Chondrocyte (in vitro differentiated cells): ENCODE data around the gene MRE11. TPM values are rescaled to one million over a fixed set of nuclear protein-coding genes. Genes with fewer than 3 reads are reported as not detected.

ENCODE experiments used
- DNase-seq: peaks from one replicate; pipeline ENCODE4 v3.0.0; 2021; ENCODE audit warnings: mixed read lengths, low spot score
- H3K27ac Mint-ChIP-seq: one replicate; pipeline ENCODE4 v1.8.0; 2021; ENCODE audit warnings: mild to moderate bottlenecking, moderate library complexity, mixed read lengths; ENCODE audit not compliant: unreplicated experiment
- H3K27me3 Mint-ChIP-seq: 2 replicates; pipeline ENCODE4 v1.8.0; 2021; ENCODE audit warnings: low read depth, mixed read lengths
- H3K36me3 Mint-ChIP-seq: 2 replicates; pipeline ENCODE4 v1.8.0; 2021; ENCODE audit warnings: low read depth, mixed read lengths
- H3K4me1 Mint-ChIP-seq: 2 replicates; pipeline ENCODE4 v1.8.0; 2021; ENCODE audit warnings: low read depth, mild to moderate bottlenecking, mixed read lengths
- H3K4me3 Mint-ChIP-seq: one replicate; pipeline ENCODE4 v1.8.0; 2021; ENCODE audit warnings: mild to moderate bottlenecking, moderate library complexity, mixed read lengths; ENCODE audit not compliant: unreplicated experiment
- H3K9me3 Mint-ChIP-seq: 2 replicates; pipeline ENCODE4 v1.8.0; 2021; ENCODE audit warnings: low read depth, mixed read lengths
- CTCF ChIP-seq: fragments of 200-600 bp; sonication (generic); IDR thresholded peaks from 2 replicates; pipeline ENCODE4 v1.5.0; 2021; ENCODE audit warnings: antibody characterized with exemption, mild to moderate bottlenecking, moderate library complexity
- long read RNA-seq: library from polyadenylated mRNA; stranded (forward); transcript quantifications from one replicate; pipeline ENCODE4 v2.0.0, GENCODE V29; 2021
- total RNA-seq: library from RNA; stranded (reverse); gene quantifications from 3 replicates; pipeline ENCODE4 v1.2.1, GENCODE V29; 2021

Gene MRE11
- 13.7 to 21.7 TPM (median 15.5 TPM) in 3 replicates for total RNA-seq
- long read RNA-seq, full-length matches to known transcripts: 6 of 18 reads
- long read RNA-seq, partial matches to known transcripts: 0 of 18 reads
- long read RNA-seq, other reads (novel, unspliced or antisense): 12 of 18 reads

DNA sequence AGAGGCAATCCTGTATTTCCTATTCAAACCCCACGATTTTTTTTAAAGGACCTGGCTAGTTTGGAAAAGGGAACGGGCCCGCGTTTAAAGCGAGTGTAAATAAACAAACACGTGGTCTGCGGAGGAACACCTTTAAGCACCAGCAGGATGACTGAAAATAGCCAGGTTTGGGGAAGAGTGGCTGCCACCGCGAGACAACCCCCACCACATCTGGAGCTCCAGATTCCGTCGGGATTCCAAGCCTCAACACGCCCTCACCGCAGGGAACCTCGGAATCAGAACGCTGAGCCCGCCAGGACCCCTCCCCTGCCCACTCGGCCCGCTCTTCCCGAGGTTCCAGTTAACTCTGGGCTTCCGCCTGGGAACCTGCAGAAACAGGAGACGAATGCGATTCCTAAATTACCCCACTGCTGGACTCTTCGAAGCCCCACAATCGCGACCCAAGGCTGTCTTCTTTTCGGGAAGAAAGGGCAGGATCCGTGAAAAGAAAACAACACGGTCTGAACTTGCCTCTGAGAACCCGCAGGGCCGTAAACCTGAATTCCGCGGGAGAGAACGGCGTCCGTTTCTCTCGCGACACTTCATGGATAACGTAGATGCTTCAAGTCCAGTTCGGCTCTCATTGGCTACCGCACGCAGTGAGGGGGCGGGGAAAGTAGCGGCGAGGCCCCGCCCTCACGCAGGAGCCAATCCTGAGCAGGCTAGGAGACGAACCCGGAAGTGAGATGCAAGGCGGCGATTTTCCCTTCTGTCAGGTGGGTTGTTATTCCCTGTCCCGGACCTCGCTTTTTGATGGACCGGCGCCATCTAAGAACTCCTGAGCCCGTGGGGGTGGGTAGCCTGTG, at the start of gene MRE11, which contains the start of gene ANKRD49:
MRE11 (minus strand) TSS at position 564 of the 845 bp plus-strand sequence. CDS start 1,043 bp downstream, outside the sequence.
ANKRD49 (plus strand) TSS at position 704 of the 845 bp plus-strand sequence. CDS start 2,710 bp downstream, outside the sequence.
- no peak for TF ChIP-seq CTCF
- Mint-ChIP-seq H3K27ac (peak within 1 kb of the TSS; percentile 97), H3K27me3 (no peaks in the 10 kb centered on the region), H3K36me3 (peaks cover 12% of the 10 kb centered on the region), H3K9me3 (peaks cover 2% of the 10 kb centered on the region), H3K4me1 (peaks cover 25% of the 10 kb centered on the region), H3K4me3 (peak within 1 kb of the TSS; percentile 94)
- DNase-seq: peak; percentile 97

DNA sequence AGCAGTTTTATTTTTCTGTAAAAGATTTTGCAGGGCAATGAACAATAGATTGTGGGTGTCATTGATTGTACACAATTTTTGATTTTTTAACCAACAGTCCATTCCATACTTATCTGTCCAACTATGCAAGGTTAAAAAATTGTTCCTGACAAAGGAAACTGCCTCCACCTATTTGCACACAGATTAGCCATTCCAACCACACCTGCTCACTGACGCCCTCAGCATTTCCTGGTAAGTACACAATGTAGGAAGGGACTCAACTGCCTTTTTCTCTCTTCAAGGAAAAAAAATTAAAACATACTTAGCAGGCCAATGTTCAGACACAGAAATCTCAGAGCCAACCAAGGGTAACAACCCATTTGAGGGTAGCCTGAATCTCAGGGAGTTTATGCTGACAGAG, 45.8 kb upstream of the MRE11 start:
- peaks cover 38% of the 10 kb centered on the region for H3K4me1 Mint-ChIP-seq
- H3K4me3 Mint-ChIP-seq: no peak overlapping the region
- no peaks in the 10 kb centered on the region for H3K27me3 Mint-ChIP-seq
- H3K36me3 Mint-ChIP-seq: no peaks in the 10 kb centered on the region
- no peak for TF ChIP-seq CTCF
- H3K27ac Mint-ChIP-seq: no peak overlapping the region
- no peak for DNase-seq
- no peaks in the 10 kb centered on the region for H3K9me3 Mint-ChIP-seq

- H3K4me1 Mint-ChIP-seq: peaks cover 43% of the 10 kb centered on the region
- no peak overlapping the region for H3K4me3 Mint-ChIP-seq
- no peaks in the 10 kb centered on the region for H3K27me3 Mint-ChIP-seq
- H3K36me3 Mint-ChIP-seq: no peaks in the 10 kb centered on the region
- no peaks in the 10 kb centered on the region for H3K9me3 Mint-ChIP-seq
- no peak for DNase-seq
- TF ChIP-seq CTCF: no peak
- H3K27ac Mint-ChIP-seq: peak overlapping the region; percentile 64
Measured at GRCh38 chr11:94537031-94537600, 43.5 kb upstream of the MRE11 start.

GRCh38 chr11:94536386-94536785, 42.7 kb upstream of the MRE11 start:
- no peak overlapping the region for H3K27ac Mint-ChIP-seq
- H3K36me3 Mint-ChIP-seq: no peaks in the 10 kb centered on the region
- peaks cover 44% of the 10 kb centered on the region for H3K4me1 Mint-ChIP-seq
- H3K4me3 Mint-ChIP-seq: no peak overlapping the region
- H3K27me3 Mint-ChIP-seq: no peaks in the 10 kb centered on the region
- no peak for DNase-seq
- H3K9me3 Mint-ChIP-seq: no peaks in the 10 kb centered on the region
- TF ChIP-seq CTCF: no peak
